ENCODE measurements around the gene PLXNA2.

Gene PLXNA2

DNA sequence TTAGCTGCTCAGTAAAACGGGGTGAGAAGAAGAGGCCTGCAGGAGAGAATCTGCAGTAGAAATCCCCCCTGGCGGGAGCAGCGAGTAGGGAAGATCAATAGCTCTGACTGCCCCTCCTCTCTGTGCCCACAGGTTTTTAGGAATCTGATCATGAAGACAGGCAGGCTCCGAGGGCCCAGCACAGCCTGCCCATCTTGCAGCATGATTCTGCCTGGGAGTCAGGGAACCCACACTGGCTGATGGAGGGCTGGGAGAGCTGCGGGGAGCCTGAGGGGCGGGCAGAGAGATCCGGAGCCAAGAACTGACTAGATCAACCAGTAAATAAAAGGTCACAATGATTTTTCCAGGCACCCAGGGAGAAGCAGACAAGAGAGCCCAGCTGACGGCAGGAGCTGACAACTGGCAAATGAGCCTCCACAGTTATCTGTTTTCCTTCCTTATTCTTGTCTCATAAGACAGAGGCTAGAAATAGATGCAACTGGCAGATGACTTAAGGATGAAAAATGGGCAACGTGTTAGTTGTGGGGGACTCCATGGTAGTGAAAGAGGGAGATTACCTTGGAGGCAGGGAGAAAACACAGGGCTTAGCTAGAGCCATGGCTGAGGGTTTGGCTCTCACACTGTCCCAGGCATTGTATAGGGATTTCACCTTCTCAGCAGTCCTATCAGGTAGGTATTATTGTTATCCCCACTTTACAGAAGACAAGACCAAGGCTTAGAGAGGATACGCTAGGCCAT, 116.2 kb downstream of the PLXNA2 start:
- TF ChIP-seq REST (IDR thresholded peaks at IDR 0.05; ENCODE audit: insufficient read depth in 1 of 2, low read depth in 2 of 2, low read length in 2 of 2) (no peak), SIN3A (IDR thresholded peaks at IDR 0.05; ENCODE audit: borderline replicate concordance, insufficient read depth, low read length) (no peak), FOXP2 (optimal IDR thresholded peaks at IDR 0.05; ENCODE audit: borderline replicate concordance, extremely low read depth, extremely low read length, insufficient read depth) (no peak), TAF1 (IDR thresholded peaks at IDR 0.05; ENCODE audit: borderline replicate concordance, insufficient read depth, low read length) (no peak), POLR2AphosphoS5 (IDR thresholded peaks at IDR 0.05; ENCODE audit: low read depth, low read length) (no peak)

GRCh38 chr1:208127284-208127683, 116.9 kb downstream of the PLXNA2 start:
- no peak for TF ChIP-seq SIN3A (IDR thresholded peaks at IDR 0.05; ENCODE audit: borderline replicate concordance, insufficient read depth, low read length)
- TF ChIP-seq POLR2AphosphoS5 (IDR thresholded peaks at IDR 0.05; ENCODE audit: low read depth, low read length): no peak
- no peak for TF ChIP-seq FOXP2 (optimal IDR thresholded peaks at IDR 0.05; ENCODE audit: borderline replicate concordance, extremely low read depth, extremely low read length, insufficient read depth)
- no peak for TF ChIP-seq REST (IDR thresholded peaks at IDR 0.05; ENCODE audit: insufficient read depth in 1 of 2, low read depth in 2 of 2, low read length in 2 of 2)
- TF ChIP-seq TAF1 (IDR thresholded peaks at IDR 0.05; ENCODE audit: borderline replicate concordance, insufficient read depth, low read length): no peak

GRCh38 chr1:208126108-208126507, 118.1 kb downstream of the PLXNA2 start:
- TF ChIP-seq SIN3A (IDR thresholded peaks at IDR 0.05; ENCODE audit: borderline replicate concordance, insufficient read depth, low read length) (no peak), REST (IDR thresholded peaks at IDR 0.05; ENCODE audit: insufficient read depth in 1 of 2, low read depth in 2 of 2, low read length in 2 of 2) (no peak), TAF1 (IDR thresholded peaks at IDR 0.05; ENCODE audit: borderline replicate concordance, insufficient read depth, low read length) (no peak), FOXP2 (optimal IDR thresholded peaks at IDR 0.05; ENCODE audit: borderline replicate concordance, extremely low read depth, extremely low read length, insufficient read depth) (no peak), POLR2AphosphoS5 (IDR thresholded peaks at IDR 0.05; ENCODE audit: low read depth, low read length) (no peak)

GRCh38 chr1:208122612-208123358, 121.4 kb downstream of the PLXNA2 start:
- no peak for TF ChIP-seq FOXP2 (optimal IDR thresholded peaks at IDR 0.05; ENCODE audit: borderline replicate concordance, extremely low read depth, extremely low read length, insufficient read depth)
- TF ChIP-seq TAF1 (IDR thresholded peaks at IDR 0.05; ENCODE audit: borderline replicate concordance, insufficient read depth, low read length): no peak
- no peak for TF ChIP-seq SIN3A (IDR thresholded peaks at IDR 0.05; ENCODE audit: borderline replicate concordance, insufficient read depth, low read length)
- TF ChIP-seq POLR2AphosphoS5 (IDR thresholded peaks at IDR 0.05; ENCODE audit: low read depth, low read length): no peak
- TF ChIP-seq REST (IDR thresholded peaks at IDR 0.05; ENCODE audit: insufficient read depth in 1 of 2, low read depth in 2 of 2, low read length in 2 of 2): no peak
